ENCODE data around the gene ANKRD13D.
A peak's percentile ranks its signal among the peaks of the same experiment; 100 is the strongest.
"Not testable (repeated sequence)": the region's sequence is repeated elsewhere in the genome, so short reads cannot be mapped to it uniquely, and the experiment has no call there.

Gene ANKRD13D

GRCh38 chr11:67303835-67304411, 14.8 kb downstream of the ANKRD13D start:
- peak; percentile 63 for DNase-seq (ENCODE audit: low spot score)

GRCh38 chr11:67304511-67305113, 15.5 kb downstream of the ANKRD13D start:
- no peak for DNase-seq (ENCODE audit: low spot score)

GRCh38 chr11:67306769-67307544, 17.9 kb downstream of the ANKRD13D start:
- DNase-seq (ENCODE audit: low spot score): no peak

GRCh38 chr11:67307545-67308001, 18.5 kb downstream of the ANKRD13D start:
- no peak for DNase-seq (ENCODE audit: low spot score)

DNA sequence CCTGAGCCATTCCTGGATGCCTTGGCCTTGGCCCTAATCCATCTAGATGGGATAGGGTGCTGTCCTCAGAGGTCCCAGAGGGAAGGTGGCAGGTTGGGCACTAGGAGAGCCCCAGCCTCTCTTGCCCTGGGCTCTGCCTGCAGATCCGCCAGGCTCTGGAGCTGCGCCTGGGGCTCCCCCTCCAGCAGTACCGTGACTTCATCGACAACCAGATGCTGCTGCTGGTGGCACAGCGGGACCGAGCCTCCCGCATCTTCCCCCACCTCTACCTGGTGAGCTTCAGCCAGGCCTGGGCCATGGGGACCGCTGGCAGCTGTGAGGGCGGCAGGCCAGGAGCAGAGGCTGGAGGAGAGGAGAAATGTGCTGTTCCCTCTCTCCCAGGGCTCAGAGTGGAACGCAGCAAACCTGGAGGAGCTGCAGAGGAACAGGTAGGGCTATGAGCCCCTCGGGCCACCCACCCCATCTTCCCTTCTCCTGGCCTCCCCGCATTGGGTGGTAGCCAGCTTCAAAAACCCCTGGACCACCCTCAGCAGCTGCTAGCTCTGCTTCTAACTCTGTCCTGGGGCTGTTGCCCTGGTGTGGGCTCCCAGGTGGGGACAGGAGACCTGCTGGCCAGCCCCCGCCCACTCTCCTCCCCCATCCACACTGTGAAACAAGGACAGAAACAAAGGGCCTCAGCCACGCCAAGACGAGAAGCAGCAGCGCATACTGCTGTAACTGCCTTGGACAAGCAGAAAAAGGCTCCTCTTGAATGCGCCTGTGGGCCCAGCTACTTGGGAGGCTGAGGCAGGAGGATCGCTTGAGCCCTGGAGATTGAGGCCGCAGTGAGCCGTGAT, 19.1 kb downstream of the ANKRD13D start:
- DNase-seq (ENCODE audit: low spot score): no peak

DNA sequence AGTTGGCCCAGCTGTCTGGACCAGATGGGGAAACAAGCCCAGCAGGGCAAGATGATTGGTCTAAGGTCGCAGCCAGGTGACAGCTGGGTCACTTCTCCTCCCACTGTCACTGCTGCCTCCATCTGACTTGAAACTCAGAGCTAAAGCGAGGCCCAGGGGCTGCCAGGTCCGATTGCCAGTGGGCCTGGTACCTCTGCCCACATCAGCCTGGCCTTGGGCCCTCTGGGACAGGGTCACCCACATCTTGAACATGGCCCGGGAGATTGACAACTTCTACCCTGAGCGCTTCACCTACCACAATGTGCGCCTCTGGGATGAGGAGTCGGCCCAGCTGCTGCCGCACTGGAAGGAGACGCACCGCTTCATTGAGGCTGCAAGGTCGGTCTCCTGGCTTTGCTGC, 20.1 kb downstream of the ANKRD13D start:
- no peak for DNase-seq (ENCODE audit: low spot score)

GRCh38 chr11:67309661-67310061, 20.6 kb downstream of the ANKRD13D start:
- DNase-seq (ENCODE audit: low spot score): no peak

DNA sequence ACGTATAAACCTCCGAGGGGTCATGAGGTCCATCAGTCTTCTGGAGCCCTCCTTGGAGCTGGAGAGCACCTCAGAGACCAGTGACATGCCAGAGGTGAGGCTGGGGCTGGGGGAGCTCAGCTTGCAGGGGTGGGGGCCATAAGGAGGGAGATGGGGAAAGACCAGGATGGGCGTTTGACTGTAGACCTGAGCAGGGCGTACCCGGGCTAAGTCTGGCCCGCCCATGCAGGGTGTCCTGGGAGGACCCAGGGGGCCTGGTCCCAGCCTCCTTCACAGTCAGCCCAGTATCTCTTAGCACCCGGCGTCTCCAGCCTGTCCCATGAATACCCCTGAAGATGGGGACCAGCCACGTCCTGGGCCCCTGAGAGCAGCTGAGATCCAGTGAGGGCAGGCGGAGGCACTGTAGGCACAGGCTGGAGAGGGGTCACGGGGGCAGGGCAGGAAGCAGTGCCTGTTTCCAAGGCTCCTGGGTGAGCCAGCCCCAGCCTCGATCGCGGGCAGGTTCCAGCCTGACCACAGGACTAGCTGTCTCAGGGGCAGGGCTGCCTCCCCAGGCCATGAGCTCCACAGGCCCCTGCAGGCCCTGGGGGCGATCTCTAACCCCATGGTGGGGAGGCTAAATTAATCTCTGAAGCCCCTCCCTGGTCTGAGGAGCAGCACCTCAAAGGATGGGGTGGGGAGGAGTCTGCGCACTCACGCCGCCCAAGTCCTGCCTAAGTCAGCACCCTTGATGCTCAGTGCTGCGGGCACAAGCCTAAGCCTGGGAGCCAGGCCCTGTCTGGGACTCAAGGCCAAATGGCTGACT, 21.3 kb downstream of the ANKRD13D start:
- DNase-seq (ENCODE audit: low spot score): no peak

DNA sequence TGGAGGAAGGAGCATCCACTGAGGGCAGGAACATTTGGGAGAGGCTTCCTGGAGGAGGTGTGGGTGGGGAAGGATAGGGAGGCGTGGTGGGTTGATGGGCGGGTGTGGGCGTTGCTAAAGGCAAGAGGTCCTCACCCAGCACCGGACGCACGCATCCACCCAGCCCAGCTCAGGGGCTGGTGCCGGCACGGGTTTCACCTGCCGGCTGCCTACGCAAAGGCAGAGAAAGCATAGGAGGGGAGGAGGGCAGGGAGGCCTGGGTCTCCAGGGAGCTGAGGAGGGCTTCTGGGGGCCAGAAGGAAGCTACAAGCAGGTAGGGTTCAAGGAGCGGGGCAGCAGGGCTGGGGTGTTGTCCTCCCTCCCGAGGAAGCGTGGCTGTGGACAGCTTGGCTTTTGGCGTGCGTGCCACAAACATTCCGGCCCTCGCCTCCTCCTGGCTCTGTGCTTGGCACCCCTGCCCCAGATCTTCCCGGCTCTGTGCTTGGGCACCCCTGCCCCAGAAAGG, 22.0 kb downstream of the ANKRD13D start:
- no peak for DNase-seq (ENCODE audit: low spot score)

DNA sequence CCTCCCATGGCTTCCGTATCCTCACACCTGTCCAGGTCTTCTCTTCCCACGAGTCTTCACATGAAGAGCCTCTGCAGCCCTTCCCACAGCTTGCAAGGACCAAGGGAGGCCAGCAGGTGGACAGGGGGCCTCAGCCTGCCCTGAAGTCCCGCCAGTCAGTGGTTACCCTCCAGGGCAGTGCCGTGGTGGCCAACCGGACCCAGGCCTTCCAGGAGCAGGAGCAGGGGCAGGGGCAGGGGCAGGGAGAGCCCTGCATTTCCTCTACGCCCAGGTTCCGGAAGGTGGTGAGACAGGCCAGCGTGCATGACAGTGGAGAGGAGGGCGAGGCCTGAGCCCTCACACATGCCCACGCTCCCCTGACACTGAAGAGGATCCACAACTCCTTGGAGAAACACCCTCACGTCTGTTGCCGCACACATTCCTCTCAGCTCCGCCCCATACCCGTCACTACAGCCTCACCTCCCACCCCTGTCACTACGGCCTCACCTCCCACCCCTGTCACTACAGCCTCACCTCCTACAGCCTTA, 22.5 kb downstream of the ANKRD13D start:
- no peak for DNase-seq (ENCODE audit: low spot score)

DNA sequence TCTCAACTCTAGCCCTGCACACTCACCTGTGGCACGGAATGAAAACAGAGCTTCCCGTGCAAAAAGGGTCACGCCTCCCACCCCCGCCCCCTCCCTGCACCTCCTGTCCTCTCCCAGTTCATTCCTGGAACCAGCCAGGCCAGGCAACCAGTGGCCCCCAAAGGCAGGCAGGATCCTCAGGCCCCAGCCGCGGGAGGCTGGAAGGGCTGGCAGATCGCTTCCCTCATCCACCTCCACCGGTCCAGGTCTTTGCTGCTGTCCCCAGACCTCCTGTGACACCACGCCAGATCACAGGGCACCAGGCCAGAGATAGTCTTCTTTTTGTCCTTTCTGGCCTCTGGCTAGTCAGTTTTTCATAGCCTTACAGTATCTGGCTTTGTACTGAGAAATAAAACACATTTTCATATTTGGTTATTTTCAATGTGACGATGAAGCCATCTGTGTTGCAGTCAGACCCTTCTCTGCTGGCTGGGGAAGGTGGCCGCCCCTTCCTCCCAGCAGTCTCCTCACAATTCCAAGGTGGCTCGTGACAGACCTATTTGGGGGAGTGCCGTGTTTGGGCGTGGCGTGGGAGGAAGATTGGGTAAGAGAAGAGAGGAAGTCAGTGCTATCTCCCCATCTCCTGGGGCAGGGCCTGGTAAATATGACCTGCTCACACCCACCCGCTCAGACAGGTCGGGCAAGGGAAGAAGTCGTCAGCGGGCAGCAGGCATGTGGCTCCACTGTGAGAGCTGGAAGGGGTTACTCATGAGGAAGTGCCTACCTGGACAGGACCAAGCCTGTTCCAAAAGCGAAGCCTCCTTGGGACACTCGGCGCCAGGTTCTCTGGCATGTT, 23.3 kb downstream of the ANKRD13D start:
- DNase-seq (ENCODE audit: low spot score): peak; percentile 54

DNA sequence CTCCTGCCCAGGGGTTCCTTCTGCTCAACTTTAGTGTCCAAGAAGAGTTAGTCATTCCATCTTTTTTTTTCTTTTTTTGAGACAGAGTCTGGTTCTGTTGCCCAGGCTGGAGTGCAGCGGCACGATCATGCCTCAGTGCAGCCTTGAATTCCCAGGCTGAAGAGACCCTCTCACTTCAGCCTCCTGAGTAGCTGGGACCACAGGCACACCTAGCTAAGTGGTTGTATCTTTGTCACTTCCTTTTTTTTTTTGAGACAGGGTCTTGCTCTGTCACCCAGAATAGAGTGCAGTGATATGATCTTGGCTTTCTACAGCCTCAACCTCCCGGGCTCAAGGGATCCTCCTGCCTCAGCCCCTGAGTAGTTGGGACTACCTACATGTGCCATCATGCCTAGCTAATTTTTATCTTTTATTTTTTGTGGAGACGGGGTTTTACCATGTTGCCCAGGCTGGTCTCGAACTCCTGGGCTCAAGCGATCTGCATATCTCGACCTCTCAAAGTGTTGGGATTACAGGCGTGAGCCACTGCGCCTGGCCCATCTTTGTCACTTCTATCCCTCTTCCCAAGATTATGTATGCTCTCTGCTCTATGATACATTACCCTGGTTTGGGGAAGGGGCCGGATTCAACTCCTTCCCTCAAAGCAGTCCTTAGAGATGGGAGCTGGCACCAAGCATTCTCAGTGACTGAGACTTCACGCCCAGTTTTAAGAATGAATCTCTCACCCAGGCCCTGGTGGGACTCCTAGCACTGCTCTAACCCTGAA, 24.2 kb downstream of the ANKRD13D start:
- no peak for DNase-seq (ENCODE audit: low spot score)

GRCh38 chr11:67314218-67314617, 25.1 kb downstream of the ANKRD13D start:
- no peak for DNase-seq (ENCODE audit: low spot score)

DNA sequence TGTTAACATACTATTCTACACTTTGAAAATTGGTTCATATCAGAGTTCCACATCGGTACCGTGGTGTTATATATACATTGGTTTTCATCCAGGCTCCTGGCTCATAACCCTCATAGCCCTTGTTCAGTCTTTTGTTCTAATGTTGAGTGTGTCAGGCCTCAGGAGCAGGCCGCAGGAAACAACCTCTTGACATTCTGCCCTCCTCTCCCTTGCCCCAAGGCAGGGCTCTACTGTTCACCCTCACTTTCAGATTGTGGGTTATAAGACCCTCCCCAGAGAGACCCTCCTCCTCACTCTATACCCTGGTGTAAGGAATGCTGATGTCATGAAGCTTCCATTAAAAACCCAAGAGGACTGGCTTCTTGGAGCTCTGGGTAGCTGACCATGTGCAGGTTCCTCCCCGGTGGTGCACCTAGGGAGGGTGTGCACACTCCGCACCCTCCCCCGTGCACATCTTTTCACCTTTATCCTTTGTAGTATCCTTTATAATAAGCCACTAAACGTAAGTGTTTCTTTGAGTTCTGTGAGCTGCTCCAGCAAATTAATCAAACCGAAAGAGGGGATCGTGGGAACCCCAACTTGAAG, 26.3 kb downstream of the ANKRD13D start:
- DNase-seq (ENCODE audit: low spot score): no peak

GRCh38 chr11:67316882-67317204, 27.7 kb downstream of the ANKRD13D start:
- DNase-seq (ENCODE audit: low spot score): no peak

DNA sequence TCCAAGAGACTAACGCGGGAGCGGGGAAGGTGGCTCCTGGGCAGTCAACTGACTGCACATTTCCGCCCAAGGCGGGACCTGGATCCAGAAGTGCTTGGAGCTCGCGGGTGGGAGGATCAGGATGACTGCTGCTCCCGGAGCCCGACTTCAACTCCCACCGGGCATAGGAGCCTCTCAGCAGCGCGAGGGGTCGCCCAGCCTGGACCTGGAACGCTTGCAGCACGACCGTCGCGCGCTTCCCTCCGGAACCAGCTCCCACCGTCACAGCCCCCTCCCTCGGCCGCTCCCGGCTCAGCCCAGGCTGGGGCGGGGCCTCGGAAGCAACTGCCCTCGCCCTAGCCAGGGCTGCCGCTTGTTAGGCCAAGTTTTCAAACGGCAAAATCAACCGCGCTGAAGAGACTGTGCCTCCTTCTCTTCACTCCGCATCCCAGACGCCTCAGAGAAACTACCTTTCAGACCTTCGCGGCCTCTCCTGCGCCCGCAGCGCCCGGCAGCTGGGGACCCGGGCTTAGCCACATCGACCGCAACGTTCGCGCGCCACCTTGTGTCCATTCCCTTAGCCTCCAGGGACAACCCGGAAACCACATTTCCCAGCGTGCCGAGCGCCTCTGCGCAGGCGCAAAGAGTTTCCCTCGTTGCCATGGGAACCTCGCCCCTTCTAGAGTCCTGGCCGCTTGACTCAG, 28.2 kb downstream of the ANKRD13D start:
- peak; percentile 96 for DNase-seq (ENCODE audit: low spot score)

DNA sequence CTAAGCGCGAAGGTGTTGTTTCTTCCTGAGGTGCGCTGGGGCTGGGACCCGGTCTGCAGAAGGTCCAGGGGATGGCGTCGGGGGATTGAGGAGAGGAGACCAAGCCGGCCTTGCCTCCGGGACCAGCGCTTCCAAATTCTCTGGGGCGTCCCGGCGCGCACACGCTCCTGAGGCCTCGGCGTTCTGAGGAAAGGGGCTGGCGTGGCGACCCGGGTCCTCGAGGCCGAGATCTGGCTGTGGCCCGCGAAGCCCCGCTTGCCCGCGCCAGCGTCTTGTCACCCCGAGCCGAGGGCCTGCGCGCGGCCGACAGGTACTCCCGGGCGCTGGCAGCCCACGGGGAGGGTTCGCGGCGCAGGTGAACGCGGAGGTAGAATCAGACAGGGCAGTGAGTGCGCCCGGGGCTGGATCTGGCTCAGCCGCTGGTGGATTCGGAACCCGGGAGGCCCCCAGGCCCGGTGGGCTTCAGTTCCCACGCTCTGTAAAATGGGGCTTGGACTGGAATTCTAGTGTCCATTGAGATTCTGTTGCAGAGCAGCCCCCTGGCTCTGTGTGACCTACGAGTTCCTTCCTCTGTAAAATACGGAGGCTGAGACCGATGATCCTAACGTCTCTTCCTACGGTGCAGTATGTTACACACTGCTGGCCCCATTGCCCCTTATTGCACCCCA, 28.9 kb downstream of the ANKRD13D start:
- DNase-seq (ENCODE audit: low spot score): peak; percentile 14

GRCh38 chr11:67318876-67319275, 29.8 kb downstream of the ANKRD13D start:
- DNase-seq (ENCODE audit: low spot score): not testable (repeated sequence)

All from kidney tubule cell (primary cell).